BE2C (cell line): Measurements from ENCODE around the gene CABLES2.

Experiments
- DNase-seq: peaks from one replicate; pipeline ENCODE4 v3.0.0-alpha.2; 2020
- H3K27me3 ChIP-seq: fragments of 250-450 bp; sonication (Bioruptor Pico); 2 replicates; pipeline ENCODE4 v1.5.1; 2020; ENCODE audit warnings: mild to moderate bottlenecking
- H3K36me3 ChIP-seq: fragments of 250-450 bp; sonication (Bioruptor Pico); 2 replicates; pipeline ENCODE4 v1.5.1; 2020; ENCODE audit warnings: mild to moderate bottlenecking
- H3K4me1 ChIP-seq: fragments of 250-450 bp; sonication (Bioruptor Pico); 2 replicates; pipeline ENCODE4 v1.5.1; 2020
- H3K4me3 ChIP-seq: 2 replicates; pipeline ENCODE4 v1.5.1; 2011; ENCODE audit warnings: low read depth, low read length
- H3K9me3 ChIP-seq: fragments of 250-450 bp; sonication (Bioruptor Pico); 2 replicates; pipeline ENCODE4 v1.5.1; 2020
- TF ChIP-seq, protein P1 (sequence below): IDR thresholded peaks from 2 replicates; pipeline ENCODE4 v1.5.1; 2012; ENCODE audit warnings: mild to moderate bottlenecking, low read depth, low read length

The CABLES2 gene

DNA sequence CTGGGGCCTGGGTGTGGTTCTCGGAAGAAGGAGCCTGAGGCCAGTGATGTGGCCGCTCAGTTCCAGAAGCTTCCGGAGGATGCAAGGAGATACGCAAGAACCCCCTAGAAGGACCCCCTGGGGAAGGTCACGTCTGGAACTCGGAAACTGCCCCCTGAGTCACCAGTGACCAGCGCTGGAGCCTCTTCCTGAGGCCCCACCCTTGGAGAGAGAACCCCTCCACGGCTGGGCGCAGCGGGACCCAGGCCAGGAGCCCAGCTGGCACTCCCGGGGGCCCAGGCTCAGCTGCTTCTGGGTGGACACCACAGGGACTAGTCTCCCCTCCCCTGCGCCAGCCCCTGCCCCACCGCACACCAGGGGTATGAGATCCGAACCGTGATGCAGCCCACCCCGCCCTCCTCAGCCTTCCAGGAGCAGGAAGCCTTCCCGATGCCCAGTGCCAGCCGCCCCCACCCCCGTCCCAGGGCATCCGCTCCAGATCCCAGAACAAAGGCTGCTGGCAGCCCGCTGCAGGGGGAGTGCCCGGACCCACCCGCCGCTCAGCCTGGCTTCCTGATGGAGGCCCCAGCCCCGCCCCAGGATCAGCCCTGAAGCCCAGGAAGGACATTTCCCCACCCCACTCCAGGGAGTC is 47.5 kb downstream of the CABLES2 start:
- H3K4me3 ChIP-seq = no peak overlapping the region
- no peaks in the 10 kb centered on the region for H3K27me3 ChIP-seq
- peak; percentile 10 for DNase-seq
- H3K36me3 ChIP-seq = no peaks in the 10 kb centered on the region
- peaks cover 45% of the 10 kb centered on the region for H3K4me1 ChIP-seq
- H3K9me3 ChIP-seq = no peaks in the 10 kb centered on the region
- TF ChIP-seq, protein P1, sequence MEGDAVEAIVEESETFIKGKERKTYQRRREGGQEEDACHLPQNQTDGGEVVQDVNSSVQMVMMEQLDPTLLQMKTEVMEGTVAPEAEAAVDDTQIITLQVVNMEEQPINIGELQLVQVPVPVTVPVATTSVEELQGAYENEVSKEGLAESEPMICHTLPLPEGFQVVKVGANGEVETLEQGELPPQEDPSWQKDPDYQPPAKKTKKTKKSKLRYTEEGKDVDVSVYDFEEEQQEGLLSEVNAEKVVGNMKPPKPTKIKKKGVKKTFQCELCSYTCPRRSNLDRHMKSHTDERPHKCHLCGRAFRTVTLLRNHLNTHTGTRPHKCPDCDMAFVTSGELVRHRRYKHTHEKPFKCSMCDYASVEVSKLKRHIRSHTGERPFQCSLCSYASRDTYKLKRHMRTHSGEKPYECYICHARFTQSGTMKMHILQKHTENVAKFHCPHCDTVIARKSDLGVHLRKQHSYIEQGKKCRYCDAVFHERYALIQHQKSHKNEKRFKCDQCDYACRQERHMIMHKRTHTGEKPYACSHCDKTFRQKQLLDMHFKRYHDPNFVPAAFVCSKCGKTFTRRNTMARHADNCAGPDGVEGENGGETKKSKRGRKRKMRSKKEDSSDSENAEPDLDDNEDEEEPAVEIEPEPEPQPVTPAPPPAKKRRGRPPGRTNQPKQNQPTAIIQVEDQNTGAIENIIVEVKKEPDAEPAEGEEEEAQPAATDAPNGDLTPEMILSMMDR = no peak

- TF ChIP-seq, protein P1 = no peak
- Histone ChIP-seq H3K36me3 (no peaks in the 10 kb centered on the region), H3K9me3 (no peaks in the 10 kb centered on the region), H3K4me1 (peaks cover 43% of the 10 kb centered on the region), H3K4me3 (no peak overlapping the region), H3K27me3 (no peaks in the 10 kb centered on the region)
- DNase-seq = peak; percentile 15
Observed at GRCh38 chr20:62359043-62359490, 48.0 kb downstream of the CABLES2 start.

DNA sequence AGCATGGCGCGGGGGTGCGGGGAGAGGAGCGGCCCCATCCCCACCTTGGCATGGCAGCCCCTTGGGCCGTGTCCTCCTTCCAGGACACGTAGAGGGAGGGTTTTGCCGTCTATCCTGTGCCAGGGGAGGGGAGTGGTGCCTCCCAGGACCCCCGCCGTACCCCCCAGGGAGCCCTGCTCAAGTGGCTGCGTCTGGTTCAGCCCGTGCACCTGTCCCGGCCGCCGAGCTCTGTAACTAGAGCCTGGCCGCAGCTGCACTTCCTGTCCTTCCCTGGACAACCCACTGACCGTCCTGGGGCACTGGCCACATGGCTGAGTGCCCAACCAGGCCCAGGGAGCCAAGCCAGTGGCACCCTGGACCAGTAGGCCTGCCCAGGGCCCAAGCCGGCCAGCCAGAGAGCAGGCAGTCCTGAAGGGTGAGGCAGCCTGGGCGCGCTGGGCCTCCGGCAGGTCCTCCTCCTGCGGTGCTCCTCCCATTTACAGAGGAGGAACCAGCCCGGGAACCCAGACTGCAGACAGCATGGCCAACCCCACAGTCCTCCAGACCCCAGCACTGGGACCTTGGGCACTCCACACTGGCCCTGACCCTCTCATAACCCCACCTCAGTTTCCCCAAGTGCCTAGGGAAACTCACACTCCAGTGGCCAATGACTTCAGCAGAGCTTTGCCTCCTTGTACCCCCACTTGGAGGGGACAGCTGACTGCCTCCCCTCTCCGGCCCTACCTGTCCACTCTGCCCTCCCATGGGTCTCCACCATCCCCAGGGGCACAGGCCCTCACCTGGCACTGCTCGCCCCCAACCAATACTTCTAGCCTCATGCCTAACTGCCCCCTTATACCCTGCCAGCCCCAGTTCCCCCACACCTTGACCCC is 48.7 kb downstream of the CABLES2 start:
- TF ChIP-seq, protein P1 = no peak
- Histone ChIP-seq H3K27me3 (no peaks in the 10 kb centered on the region), H3K4me1 (peaks cover 44% of the 10 kb centered on the region), H3K4me3 (no peak overlapping the region), H3K9me3 (no peaks in the 10 kb centered on the region), H3K36me3 (no peaks in the 10 kb centered on the region)
- peak; percentile 16 for DNase-seq

DNA sequence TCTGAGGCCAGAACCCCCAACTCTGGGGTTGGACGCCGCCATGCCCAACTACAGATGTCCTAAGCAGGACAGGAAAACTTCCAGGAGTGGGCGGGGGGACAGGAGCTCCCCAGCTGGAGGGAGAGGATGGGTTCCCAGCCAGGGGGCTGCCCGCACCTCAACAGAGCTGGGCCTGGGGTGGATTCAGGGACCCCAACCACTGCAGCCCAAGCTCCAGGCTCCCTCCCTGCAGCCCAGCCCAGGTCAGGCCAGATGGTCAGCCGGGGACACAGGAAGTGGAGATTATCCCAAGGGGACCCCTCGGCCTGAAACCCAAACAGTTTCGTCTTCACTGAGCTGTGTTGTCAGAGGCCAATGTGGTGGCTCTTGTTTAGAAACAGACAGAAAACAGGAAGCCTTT is 49.4 kb downstream of the CABLES2 start:
- TF ChIP-seq, protein P1 = no peak
- peak; percentile 7 for DNase-seq
- Histone ChIP-seq H3K4me3 (no peak overlapping the region), H3K9me3 (no peaks in the 10 kb centered on the region), H3K4me1 (peaks cover 46% of the 10 kb centered on the region), H3K36me3 (no peaks in the 10 kb centered on the region), H3K27me3 (no peaks in the 10 kb centered on the region)

DNA sequence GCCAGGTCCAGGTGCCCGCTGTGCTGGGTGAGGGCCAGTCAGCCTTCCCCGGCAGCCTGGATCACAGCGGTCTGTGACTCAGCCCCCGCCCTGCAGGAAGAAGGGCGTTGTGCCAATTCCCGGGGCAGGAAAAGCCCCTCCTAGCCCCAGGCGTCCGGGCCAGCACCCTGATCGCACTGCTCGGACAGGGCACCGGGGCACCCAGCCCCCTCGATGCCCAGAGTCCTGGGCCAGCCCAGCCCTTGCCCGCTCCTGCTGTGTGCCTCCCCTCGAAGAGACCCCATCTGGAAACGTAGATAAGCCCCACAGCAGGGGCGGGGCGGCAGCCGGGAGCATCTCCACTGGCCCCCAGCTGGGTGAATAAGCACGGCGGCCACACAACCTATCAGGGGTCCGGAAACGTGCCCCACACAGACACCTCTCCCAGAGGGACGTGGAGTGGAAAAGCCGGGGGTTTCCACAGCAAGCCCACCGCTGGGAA is 49.9 kb downstream of the CABLES2 start:
- no peaks in the 10 kb centered on the region for H3K9me3 ChIP-seq
- no peaks in the 10 kb centered on the region for H3K36me3 ChIP-seq
- peak; percentile 62 for DNase-seq
- H3K4me1 ChIP-seq = peaks cover 50% of the 10 kb centered on the region
- no peak overlapping the region for H3K4me3 ChIP-seq
- TF ChIP-seq, protein P1 = no peak
- H3K27me3 ChIP-seq = no peaks in the 10 kb centered on the region
